Measurements from ENCODE around the gene EPC2. TPM values are rescaled to one million over a fixed set of nuclear protein-coding genes. Genes with fewer than 3 reads are reported as not detected.

Gene EPC2, protein sequence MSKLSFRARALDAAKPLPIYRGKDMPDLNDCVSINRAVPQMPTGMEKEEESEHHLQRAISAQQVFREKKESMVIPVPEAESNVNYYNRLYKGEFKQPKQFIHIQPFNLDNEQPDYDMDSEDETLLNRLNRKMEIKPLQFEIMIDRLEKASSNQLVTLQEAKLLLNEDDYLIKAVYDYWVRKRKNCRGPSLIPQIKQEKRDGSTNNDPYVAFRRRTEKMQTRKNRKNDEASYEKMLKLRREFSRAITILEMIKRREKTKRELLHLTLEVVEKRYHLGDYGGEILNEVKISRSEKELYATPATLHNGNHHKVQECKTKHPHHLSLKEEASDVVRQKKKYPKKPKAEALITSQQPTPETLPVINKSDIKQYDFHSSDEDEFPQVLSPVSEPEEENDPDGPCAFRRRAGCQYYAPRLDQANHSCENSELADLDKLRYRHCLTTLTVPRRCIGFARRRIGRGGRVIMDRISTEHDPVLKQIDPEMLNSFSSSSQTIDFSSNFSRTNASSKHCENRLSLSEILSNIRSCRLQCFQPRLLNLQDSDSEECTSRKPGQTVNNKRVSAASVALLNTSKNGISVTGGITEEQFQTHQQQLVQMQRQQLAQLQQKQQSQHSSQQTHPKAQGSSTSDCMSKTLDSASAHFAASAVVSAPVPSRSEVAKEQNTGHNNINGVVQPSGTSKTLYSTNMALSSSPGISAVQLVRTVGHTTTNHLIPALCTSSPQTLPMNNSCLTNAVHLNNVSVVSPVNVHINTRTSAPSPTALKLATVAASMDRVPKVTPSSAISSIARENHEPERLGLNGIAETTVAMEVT
- total RNA-seq: 16.4 TPM

DNA sequence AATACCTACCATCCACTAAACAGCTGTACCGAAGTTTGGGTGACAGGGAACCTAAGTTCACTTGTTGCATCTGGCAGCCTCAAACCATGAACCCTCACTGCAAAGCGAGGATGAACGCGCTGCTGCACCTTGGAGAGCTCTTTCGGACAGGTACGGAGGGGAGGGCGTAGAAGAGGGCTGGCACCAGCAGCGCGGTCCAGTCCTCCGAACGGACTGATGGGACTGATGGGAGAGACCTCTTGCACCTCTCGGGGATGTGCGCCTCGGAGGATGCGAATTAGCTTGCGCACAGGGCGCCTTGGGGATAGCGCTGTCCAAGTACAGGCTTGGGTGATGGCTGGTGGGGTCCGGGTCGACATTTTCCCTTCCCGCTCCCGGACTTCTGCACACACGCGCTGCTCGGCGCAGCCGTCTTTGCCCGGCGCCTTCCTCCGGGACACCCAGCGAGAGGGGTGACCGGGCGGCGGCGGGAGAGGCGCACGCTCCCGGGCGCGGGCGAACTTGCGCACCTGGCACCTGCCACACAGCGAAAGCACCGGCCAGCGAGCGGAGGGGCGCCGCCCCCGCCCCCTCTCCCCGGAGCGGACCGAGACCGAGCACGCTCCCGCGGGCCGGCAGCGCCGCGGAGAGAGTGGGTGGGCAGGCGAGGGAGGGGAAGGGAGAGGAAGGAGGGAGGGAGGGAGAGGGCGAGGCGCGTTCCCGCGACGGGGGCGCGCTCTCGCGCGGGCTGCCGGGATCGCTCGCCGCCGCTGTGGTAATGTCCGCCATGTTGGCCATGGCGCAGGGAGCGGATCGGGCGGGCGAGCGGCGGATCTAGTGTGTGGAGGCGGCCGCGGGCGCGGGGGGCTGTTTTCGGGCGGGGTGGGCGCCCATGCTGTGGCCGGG lies at the start of gene EPC2:
EPC2 (plus strand) TSS at position 754 of the 885 bp plus-strand sequence. CDS start 267 bp downstream, outside the sequence.
- ATAC-seq: peak; percentile 84

DNA sequence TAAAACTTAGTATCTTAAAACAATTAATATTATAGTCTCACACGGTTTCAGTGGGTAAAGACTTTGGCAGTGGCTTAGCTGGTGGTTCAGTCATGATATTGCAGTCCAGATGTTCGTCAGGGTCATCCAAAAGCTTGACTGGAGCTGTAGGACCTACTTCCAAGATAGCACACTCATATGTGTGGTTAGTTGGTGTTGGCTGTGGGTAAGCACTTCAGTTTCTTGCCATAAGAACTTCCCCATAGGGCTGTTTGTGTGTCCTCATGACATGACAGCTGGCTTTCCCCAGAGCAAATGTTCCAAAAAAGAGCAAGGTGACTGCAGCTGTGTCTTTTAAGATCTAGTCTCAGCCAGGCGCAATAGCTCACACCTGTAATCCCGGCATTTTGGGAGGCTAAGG lies 48.5 kb upstream of the EPC2 start:
- ATAC-seq: no peak

DNA sequence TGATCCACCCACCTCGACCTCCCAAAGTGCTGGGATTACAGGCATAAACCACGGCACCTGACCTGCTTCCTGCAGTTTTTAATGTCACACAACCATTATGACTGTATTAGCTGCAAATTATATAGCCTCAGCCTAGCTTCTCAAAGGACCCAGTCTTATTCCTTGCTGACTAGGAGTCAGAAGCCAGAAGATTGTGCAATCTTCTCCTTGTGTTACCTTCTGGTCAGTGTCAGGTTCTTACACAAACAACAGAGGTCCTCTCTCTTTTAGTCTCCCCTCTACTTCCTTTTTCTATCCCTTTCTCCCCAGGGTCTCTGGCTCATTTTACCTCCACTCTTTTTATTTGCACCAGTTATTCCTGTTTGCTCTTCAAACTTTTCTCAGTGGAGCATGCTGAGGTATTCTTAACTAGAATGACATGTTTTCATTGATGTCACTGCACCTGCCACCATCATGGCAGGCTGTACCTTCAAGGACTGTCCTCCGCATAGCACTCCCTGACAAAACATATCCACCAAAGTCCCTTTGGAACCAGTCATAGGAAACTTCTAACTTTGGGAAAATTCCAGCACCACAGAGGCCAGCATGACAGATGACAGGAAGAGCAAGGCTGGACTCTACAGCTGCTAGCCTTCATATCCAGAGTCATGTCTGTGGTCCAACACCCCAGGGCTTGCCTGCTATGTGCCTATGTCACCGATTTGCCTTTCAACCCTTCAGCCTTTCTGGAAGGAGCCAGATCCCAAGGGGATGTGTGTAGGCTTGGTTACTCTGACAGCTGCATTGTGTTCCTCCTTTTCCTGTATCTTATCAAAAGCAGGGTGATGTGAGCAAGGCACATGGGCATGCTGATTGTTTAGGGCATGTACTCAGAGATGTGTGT lies 45.2 kb upstream of the EPC2 start:
- ATAC-seq: no peak

DNA sequence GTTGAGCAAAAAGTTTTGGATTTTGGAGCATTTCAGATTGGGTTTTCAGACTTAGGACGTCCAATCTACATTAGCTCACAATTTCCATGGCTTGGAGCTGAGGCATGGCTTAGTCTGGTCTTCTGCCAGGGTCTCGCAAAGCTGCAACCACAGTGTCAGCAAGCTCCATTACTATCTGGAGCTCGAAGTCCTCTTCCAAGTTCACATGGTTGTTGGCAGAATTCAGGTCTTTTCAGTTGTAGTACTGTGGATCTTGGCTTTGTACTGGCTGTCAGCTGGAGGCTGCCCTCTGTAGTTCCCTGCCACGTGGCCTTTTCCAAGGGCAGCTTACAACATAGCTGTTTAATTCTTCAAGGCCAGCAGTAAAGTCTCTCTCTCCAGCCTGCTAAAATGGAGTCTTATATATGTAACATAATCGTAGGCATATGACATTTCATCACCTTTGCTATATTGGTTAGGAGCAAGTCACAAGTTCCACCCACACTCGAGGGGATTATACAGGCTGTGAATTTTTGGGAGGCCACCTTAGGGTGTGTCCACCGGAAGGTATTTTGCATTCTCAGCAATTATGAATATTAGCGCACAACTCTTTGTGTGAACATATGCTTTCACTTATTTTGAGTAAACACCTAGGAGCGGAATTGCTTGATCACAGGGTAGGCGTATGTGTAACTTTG lies 41.5 kb upstream of the EPC2 start:
- ATAC-seq: no peak

DNA sequence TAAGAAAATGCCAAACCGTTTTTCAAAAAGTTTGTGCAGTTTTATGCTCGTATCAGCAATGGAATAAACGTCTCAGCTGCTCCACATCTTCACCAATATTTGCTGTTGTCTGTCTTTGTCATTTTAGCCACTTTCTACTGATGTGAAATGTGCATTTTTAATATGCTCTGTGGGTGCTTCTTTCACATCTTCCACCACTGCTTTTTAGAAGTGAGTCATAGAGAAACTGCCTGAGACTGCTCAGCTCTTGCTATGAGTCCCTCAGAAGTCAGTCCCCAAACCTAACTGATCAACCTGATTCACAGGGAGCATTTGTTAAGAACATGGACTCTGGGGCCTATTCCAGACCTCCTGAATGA lies 41.0 kb upstream of the EPC2 start:
- ATAC-seq: no peak

DNA sequence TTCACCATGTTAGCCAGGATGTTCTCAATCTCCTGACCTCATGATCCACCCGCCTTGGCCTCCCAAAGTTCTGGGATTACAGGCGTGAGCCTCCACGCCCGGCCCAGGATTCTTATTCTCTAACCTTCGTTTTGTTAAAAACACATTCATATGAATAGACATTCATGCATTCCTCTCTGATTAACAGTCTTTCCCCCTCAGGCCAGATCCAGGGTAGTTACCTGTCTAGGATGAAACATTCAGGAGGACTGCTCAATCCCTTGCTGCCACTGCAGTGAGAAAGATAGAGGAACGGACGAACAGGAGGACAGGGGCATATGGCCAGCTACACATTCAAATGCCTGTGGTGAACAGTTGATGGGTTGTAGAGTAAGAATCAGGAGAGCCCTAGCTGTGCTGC lies 39.6 kb upstream of the EPC2 start:
- no peak for ATAC-seq

DNA sequence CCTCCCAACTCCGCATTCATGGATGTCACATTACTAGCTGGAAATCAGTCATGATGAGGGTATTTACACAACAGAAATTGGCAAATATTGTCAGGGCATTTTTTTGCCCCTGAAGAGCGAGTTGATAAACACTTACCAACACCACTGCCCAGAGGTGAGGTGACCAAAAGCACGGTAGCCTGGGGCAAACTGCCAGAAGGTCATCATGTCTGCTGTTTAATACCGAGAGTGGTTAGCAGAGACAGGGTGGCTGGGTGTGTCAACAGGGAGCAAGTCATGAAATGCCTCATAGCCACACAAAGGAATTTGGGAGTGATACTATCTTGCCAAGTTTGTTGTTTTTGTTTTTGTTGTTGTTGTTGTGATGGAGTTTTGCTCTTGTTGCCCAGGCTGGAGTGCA lies 37.0 kb upstream of the EPC2 start:
- no peak for ATAC-seq

DNA sequence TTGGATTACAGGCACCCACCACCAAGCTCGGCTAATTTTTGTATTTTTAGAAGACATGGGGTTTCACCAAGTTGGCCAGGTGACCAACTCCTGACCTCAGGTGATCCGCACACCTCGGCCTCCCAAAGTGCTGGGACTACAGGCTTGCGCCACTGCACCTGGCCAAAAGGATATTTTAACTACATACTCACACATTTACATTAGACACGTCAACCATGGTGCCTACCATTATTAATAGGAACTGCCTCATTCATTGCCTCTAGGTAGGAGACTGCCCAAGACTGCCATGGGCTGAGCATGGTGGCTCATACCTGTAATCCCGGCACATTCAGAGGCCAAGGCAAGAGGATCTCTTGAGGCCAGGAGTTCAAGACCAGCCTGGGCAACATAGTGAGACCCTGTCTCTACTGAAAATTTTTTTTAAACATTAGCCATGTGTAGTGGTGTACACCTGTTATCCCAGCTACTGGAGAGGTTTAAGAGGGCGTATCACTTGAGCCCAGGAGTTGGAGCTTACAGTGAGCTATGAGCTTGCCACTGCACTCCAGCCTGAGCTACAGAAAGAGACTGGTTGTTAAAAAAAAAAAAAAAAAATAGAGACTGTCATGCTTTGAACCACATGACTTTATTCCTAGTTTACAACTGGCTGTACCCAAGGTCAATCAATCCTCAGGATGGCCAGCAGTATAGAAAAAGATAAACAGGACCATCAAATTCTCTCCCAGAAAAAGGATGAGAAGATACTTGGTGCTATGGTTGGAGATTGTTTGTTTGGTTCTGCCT lies 31.1 kb upstream of the EPC2 start:
- ATAC-seq: no peak

DNA sequence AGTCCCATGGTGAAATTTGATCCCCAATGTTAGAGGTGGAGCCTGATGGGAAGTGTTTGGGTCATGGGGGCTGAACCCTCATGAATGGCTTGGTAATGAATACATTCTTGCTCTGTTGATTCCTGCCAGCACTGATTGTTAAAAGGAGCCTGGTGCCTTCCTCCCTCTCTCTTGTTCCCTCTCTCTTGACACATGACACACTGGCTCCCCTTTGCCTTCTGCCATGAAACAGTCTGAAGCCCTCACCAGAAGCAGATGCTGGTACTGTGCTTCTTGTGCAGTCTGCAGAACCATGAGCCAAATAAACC lies 30.6 kb upstream of the EPC2 start:
- ATAC-seq: no peak

DNA sequence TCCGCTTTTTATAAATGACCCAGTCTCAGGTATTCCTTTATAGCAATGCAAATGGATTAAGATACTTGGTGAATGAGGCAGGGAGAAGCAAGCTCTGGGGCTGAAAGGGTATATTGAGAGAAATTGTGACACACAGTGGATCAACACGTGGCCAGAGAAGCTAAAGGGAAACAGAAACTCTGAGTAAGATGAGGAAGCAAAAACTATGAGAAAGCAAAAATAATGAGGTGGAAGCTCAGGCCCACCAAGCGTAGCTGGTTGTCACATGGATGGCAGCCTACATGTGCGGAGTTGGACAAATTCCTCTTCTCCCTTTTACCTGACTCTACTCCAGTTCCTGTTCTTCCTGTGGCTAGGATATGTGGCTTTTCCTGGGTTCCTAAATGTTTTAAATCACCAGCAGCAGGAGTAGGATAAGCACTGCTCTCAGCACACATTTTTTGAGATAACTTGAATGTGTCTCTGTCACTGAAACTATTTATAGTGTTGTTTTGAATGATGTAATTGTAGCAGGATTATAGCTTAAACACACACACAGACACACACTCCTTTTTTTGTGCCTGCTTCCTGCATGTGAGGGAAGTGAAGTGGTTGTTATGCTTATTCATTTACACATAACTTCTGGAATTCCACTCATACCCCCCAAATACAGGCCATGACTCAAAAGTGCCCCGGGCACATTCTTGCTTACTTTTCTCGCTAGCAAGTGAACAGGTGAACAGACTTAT lies 30.1 kb upstream of the EPC2 start:
- ATAC-seq: peak; percentile 57

DNA sequence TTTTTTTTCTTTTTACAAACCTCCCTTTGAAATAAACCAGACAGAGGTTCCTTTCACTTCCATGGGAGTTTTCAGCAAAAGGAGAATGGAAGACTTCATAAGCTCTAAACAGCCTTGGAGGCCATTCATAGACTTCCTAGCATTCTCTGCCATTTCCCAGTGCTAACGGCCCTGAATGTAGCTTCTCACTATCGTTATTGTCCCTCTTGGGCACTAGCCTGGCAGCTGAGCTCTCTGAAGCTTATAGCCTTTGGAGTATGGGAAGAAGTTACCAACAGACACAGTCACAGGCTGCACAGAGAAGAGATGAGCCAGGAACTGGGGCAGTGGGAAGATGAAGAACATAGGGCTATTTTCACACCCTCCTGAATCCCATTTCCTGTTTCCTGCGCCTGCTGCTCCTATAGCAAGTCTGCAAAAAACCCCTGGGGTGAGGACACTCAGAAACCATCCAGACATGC lies 29.1 kb upstream of the EPC2 start:
- no peak for ATAC-seq

DNA sequence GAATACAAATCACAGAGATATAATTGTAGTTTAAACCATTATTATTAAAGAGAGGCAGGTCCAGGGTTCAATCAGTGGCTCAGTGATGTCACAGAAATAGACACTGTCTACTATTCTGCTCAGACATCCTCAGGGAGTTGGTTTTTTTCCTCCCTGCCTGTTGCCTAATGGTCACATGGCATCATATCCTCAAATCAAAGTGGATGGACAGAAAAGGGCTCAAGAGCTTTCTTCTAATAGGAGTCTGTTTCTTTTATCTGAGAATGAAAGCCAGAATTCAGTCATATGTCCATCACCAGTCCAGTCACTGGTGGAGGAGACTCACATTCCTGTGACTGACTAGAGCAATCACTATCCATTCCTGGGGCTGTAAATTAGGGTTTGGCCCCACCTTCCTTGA lies 27.9 kb upstream of the EPC2 start:
- ATAC-seq: no peak

DNA sequence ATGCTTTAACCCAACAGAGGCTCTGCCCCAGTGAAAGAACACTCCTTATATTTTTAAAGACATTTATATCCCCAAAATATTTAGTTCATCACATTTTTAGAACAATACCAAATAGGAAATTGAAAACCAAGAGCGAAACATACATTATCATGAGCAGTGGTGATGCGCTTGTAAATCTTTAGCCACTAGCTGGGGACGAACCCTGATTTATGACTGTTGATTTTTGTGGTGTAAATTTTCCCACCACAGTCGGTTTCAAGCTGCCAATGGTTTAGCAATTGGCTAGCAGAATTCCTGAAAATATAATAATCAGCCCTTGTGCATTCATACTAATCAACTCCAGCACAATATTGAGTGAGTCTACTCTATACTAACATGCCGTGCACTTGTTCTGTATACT lies 27.3 kb upstream of the EPC2 start:
- ATAC-seq: no peak

DNA sequence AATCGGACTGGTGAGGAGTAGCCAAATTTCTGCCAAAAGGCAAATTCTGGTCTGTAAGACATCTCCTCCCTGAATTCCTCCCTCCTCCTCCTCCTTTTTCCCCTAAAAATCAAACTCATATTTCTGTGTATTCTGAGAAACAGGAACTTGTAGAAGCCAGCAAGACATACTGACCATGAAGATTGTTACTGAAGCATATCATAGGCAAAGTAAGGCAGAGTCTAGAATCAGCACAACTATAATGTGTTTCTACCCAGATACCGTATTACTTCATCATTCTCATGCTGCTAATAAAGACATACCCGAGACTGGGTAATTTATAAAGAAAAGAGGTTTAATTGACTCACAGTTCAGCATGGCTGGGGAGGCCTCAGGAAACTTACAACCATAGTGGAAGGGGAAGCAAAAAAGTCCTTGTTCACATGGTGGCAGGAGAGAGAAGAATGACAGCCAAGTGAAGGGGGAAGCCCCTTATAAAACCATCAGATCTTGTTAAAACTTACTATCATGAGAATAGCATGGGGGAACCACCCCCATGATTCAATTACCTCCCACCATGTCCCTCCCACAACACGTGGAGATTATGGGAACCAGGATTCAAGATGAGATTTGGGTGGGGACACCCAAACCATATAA lies 24.9 kb upstream of the EPC2 start:
- ATAC-seq: no peak

DNA sequence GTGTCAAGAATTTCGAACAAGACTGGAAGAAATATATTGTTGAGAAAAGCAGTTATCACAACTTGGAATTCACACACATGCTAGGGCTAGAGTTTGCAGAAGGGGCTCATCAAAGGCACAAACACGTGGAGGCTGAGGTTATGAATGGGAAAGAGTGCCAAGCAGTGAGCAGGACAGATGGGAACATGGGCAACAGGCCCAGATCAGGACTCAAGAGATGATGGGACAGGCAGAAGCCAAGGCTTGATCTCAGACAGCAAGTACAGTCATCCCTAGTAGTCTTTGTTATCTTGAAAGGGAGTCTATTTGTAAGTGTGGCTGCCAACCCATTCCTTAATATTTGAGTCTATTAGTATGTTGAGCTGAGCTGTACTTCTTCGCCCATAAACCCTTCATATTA lies 22.2 kb upstream of the EPC2 start:
- no peak for ATAC-seq

DNA sequence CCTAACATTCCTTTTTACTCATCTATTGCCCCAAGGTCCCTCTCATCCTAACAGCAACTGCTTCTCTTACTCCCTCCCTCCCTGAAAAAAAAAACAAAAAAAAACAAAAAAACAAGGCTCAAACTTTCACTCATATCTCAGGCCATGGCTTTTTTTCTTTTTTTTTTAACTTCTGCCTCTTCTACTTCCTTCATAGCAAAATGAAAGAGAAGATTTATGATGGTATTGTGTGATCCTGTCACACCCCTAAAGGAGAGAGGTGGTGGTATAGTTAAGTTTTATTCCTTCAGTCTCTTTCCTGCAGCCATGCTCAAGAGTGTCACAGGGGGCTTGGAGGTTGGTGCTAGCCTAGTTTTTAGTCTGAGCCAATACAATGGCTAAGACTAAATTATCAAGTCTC lies 21.5 kb upstream of the EPC2 start:
- no peak for ATAC-seq

DNA sequence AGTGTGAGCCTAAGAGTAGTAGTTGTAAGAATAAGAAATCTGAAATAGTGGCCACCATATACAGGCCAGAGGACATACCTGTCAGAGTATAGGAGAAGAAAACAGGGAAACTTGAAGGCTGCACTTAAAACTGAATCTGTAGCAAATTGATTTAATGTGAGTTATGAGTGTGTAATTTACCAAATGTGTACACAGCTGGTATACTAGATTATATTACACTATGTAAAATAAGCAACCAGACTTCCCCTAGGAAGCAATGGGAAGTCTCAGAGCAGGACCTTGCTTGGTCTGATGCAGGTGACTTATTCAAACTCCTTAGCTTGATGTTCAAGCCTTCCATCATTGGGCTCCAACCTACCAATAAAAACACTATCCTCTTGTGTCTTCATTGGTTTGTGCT lies 17.3 kb upstream of the EPC2 start:
- ATAC-seq: no peak

DNA sequence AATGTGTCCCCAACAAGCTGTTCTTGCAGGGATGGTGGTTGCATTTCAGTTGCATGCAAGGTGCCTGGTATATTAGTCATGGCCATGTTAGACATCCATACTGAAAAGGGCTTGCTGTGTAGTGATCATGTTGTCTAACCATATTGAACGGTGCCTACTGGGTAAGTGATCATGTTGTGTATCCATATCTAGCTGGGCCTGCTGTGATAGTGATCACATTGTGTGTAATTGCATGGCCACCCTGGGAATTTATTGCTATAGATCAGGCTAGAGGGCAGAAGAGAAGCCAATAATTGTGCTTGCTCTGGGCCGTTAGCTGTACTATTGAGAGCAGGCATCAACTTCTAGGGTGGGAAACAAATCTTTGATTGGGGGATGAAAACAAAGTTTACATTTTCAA lies 9.8 kb upstream of the EPC2 start:
- ATAC-seq: no peak

DNA sequence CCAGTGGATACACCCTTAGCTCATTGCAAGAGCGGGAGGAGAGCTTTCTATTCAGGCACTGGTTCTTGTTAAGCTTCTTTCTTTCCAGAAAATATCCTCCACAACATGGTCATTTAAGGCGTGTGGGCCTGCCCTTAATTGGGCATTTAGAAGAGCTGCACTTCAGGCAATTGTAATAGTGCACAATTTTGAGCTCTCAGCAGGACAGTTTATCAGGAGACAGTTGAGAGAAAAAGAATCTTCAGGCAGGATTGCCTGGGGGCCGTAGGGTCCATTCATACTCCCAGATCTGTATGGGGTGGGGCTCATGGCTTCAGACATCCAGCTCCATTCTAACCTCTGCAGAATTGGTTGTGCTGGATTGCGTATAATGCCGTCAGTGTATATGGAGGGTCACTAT lies 6.0 kb upstream of the EPC2 start:
- no peak for ATAC-seq

DNA sequence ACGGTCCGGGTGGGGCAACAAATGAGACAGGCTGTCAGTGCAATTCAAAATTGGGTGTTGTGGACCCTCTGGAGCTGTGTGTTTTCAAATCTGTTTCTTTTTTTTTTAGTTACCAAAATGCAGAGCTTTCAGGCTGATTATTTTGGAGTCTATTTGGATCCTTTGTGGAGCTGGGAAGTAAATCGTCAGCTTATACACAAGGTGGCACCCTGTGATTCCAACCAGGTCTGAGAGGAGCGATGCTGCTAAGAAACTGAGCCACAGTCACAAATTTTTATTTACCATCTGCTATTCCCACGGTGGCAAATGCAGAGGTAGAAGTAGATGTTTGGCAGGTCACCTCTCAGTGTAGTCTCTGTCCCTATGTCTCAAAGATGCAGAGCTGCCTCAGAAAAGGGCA lies 3.8 kb upstream of the EPC2 start:
- no peak for ATAC-seq
